22Rv1 (cell line): Measurements from ENCODE around the gene AGAP1.

Source experiments
- ZFX ChIP-seq: fragments of 450-650 bp; IDR thresholded peaks from 2 replicates; pipeline ENCODE4 v1.6.1; 2017; ENCODE audit warnings: antibody characterized with exemption, borderline replicate concordance
- TF ChIP-seq, protein P1 (sequence below): fragments of 450-650 bp; IDR thresholded peaks from 2 replicates; pipeline ENCODE4 v1.5.1; 2017; ENCODE audit warnings: mild to moderate bottlenecking

DNA sequence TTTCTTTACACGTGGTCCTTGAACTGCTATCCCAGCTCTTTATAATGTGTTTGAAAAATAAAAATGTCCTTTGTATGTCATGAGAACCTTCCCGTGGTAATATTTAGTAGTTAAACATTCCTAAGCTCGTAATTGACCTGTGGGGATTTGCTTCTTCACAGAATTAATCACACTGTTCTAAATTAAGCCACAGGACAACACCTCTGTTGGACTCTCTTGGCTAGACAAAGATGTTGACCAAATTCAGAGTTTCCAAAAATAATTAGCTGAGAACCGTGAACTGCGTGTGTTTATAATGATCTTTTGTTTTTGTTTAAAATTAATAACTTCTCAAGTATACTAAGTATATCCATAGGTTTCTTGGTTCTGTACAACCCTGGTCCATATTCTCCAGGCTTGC lies 528.3 kb downstream of the AGAP1 start:
- TF ChIP-seq, protein P1, sequence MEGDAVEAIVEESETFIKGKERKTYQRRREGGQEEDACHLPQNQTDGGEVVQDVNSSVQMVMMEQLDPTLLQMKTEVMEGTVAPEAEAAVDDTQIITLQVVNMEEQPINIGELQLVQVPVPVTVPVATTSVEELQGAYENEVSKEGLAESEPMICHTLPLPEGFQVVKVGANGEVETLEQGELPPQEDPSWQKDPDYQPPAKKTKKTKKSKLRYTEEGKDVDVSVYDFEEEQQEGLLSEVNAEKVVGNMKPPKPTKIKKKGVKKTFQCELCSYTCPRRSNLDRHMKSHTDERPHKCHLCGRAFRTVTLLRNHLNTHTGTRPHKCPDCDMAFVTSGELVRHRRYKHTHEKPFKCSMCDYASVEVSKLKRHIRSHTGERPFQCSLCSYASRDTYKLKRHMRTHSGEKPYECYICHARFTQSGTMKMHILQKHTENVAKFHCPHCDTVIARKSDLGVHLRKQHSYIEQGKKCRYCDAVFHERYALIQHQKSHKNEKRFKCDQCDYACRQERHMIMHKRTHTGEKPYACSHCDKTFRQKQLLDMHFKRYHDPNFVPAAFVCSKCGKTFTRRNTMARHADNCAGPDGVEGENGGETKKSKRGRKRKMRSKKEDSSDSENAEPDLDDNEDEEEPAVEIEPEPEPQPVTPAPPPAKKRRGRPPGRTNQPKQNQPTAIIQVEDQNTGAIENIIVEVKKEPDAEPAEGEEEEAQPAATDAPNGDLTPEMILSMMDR: no peak
- TF ChIP-seq ZFX: no peak
